Epithelial cell of proximal tubule (primary cell): ENCODE measurements around the gene PCSK5. TPM values are rescaled to one million over a fixed set of nuclear protein-coding genes. Genes with fewer than 3 reads are reported as not detected.

Source experiments
- DNase-seq: peaks from one replicate; pipeline ENCODE4 v3.0.0-alpha.2; 2011; ENCODE audit warnings: low read depth
- H3K4me3 ChIP-seq: 2 replicates; pipeline ENCODE4 v1.5.1; 2011; ENCODE audit warnings: low read depth, mild to moderate bottlenecking, low read length
- CTCF ChIP-seq: conservative IDR thresholded peaks from 2 replicates; pipeline ENCODE4 v1.5.1; 2012; ENCODE audit warnings: low read depth, mild to moderate bottlenecking, low read length
- total RNA-seq: library from RNA; depleted of rRNA; stranded (reverse); fragments of >200 nt; gene quantifications from 2 replicates; pipeline ENCODE4 v1.2.3, GENCODE V29; 2015

The PCSK5 gene
- total RNA-seq, 1 donor from 2014 or later: 23.2 TPM

GRCh38 chr9:76378367-76379073 lies 488.0 kb downstream of the PCSK5 start:
- no peak overlapping the region for H3K4me3 ChIP-seq
- no peak for DNase-seq
- no peak for TF ChIP-seq CTCF

- no peak overlapping the region for H3K4me3 ChIP-seq
- no peak for TF ChIP-seq CTCF
- peak; percentile 71 for DNase-seq
These were observed 489.0 kb downstream of the PCSK5 start for GRCh38 chr9:76379494-76379893.

- DNase-seq: no peak
- TF ChIP-seq CTCF: no peak
- no peak overlapping the region for H3K4me3 ChIP-seq
These were observed 500.2 kb downstream of the PCSK5 start for GRCh38 chr9:76390656-76391055.

GRCh38 chr9:76394195-76394959 lies 503.9 kb downstream of the PCSK5 start, which contains the start of gene RFK:
Gene RFK (minus strand): TSS chr9:76394426. CDS start chr9:76394171, 255 bp downstream.
- no peak for DNase-seq
- peak within 1 kb of the TSS; percentile 91 for H3K4me3 ChIP-seq
- peak; percentile 35 for TF ChIP-seq CTCF

GRCh38 chr9:76394960-76395252 lies 504.4 kb downstream of the PCSK5 start:
- no peak for DNase-seq
- peak overlapping the region; percentile 91 for H3K4me3 ChIP-seq
- TF ChIP-seq CTCF: no peak

GRCh38 chr9:76395381-76395780 lies 504.9 kb downstream of the PCSK5 start:
- H3K4me3 ChIP-seq: peak overlapping the region; percentile 91
- no peak for TF ChIP-seq CTCF
- no peak for DNase-seq
